Measurements from ENCODE around the gene AGMO.

DNA sequence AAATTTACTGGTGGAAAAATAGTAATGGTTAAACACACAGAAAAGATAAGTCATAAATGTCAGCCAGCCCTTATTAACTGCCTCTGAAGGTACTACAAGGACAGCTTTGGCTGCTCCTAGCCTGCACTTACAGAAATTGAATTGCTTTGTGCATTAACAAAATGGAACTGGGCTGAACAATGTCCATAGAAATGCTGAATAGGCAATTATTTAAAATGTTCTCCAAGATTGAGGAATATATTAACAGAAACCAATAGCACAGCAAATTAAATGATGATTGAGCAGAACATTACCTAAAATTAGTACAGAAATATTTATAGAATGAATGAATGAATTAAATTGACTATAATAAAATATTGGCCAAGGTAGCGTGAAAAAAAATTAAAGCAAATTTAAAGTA lies 42.4 kb upstream of the AGMO start:
- TF ChIP-seq, protein P1, sequence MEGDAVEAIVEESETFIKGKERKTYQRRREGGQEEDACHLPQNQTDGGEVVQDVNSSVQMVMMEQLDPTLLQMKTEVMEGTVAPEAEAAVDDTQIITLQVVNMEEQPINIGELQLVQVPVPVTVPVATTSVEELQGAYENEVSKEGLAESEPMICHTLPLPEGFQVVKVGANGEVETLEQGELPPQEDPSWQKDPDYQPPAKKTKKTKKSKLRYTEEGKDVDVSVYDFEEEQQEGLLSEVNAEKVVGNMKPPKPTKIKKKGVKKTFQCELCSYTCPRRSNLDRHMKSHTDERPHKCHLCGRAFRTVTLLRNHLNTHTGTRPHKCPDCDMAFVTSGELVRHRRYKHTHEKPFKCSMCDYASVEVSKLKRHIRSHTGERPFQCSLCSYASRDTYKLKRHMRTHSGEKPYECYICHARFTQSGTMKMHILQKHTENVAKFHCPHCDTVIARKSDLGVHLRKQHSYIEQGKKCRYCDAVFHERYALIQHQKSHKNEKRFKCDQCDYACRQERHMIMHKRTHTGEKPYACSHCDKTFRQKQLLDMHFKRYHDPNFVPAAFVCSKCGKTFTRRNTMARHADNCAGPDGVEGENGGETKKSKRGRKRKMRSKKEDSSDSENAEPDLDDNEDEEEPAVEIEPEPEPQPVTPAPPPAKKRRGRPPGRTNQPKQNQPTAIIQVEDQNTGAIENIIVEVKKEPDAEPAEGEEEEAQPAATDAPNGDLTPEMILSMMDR (conservative IDR thresholded peaks at IDR 0.05 in 1 of 2, IDR thresholded peaks at IDR 0.05 in 1 of 2; ENCODE audit: extremely low read depth in 1 of 2, insufficient read depth in 1 of 2, low read depth in 1 of 2, low read length in 2 of 2) = no peak
- no peak for TF ChIP-seq EZH2 (IDR thresholded peaks at IDR 0.05; ENCODE audit: borderline replicate concordance, low read length)
